Spleen (tissue), 7 donors: ENCODE data around the gene MCEMP1.

Experiments
- CTCF ChIP-seq, 11 experiments: fragments of 200-600 bp in 7 of 11; fragments of 450-650 bp in 4 of 11; sonication (generic) in 4 of 11; IDR thresholded peaks in 8 of 11; conservative IDR thresholded peaks in 3 of 11; 1 replicate in 7 of 11; 2 replicates in 4 of 11; pipeline versions ENCODE4 v1.4.0 to v1.8.0; 2016 to 2021; ENCODE audit warnings: antibody characterized with exemption in 11 of 11, inconsistent platforms in 4 of 11, mild to moderate bottlenecking in 1 of 11
- POLR2A ChIP-seq, 3 donors: fragments of 450-650 bp; IDR thresholded peaks; one replicate each; pipeline ENCODE4 v1.5.1; 2017; ENCODE audit warnings: antibody characterized with exemption in 3 of 3, mild to moderate bottlenecking in 1 of 3
- donor health status: DM: no; HTN: no; CAD: no; lungs with moderate emphysema.
- donor health status: DM: no; HTN: no; CAD: no.
- donor health status: DM: no; HTN: no; CAD: no.

GRCh38 chr19:7685546-7686445 lies 8.9 kb downstream of the MCEMP1 start:
- no peak for TF ChIP-seq CTCF (IDR thresholded peaks at IDR 0.05 in 8 of 11, conservative IDR thresholded peaks at IDR 0.05 in 3 of 11)
- TF ChIP-seq POLR2A (IDR thresholded peaks at IDR 0.05): no peak
